ENCODE measurements around the gene EFCAB11.

EFCAB11 gene

DNA sequence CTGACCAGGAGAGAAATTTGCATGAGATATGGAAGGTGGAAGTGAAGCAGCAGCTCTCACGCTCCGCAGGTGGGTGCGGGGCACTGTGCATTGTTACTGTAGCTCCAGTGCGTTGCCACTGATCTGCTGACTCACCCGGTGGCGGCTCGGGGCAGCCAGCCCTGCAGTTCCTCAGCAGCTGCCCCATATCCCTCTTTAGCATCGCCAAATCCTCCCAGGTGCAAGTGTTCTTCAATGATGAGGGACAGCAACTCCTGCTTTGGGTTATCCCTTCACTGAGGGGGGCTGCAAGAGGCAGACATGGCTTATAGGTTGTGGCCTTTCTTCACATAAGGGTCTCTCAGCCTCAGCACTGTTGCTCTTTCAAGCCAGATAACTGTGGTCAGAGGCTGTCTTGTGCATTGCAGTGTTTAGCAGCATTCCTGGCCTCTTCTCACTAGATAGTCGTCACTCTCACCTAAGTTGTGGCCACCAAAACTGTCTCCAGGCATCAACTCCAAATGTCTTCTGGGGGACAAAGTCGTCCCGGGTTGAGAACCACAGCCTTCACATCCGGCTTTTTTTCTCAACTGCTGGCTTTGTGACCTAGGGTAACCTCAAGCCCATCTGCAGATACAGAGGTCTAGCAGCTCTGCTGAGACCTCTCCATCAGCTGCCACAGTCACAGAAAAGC lies 180.8 kb downstream of the EFCAB11 start:
- no peak overlapping the region for H3K4me3 ChIP-seq (ENCODE audit: low read depth, low read length)
- TF ChIP-seq CTCF (IDR thresholded peaks at IDR 0.05; ENCODE audit: low read depth, low read length), result no peak

DNA sequence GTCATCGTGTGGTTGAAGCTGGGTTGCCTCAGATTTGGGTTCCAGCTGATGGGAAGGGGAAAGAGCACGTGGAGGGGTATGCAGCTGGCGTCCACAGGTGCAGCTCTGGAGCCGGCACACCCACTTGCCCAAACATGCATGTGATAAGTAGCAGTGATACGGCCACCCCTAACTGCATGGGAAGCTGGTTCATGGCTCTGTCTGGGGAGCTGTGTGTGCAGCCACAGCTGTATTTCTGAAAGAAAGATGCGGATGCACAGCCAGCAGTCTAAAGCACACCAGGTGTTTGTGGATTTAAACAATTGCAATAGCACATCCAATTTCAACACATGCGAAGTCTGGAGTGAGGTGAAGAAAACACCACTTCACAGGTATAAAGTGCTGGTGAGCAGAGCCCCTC lies 181.4 kb downstream of the EFCAB11 start:
- H3K4me3 ChIP-seq (ENCODE audit: low read depth, low read length), result no peak overlapping the region
- TF ChIP-seq CTCF (IDR thresholded peaks at IDR 0.05; ENCODE audit: low read depth, low read length), result no peak

GRCh38 chr14:89771251-89771650 lies 183.3 kb downstream of the EFCAB11 start:
- no peak for TF ChIP-seq CTCF (IDR thresholded peaks at IDR 0.05; ENCODE audit: low read depth, low read length)

GRCh38 chr14:89767861-89768268 lies 186.7 kb downstream of the EFCAB11 start:
- TF ChIP-seq CTCF (IDR thresholded peaks at IDR 0.05; ENCODE audit: low read depth, low read length), result peak; percentile 65
- H3K4me3 ChIP-seq (ENCODE audit: low read depth, low read length), result no peak overlapping the region

More at GRCh38 chr14:89771251-89771650, 183.3 kb downstream of the EFCAB11 start:
- peak overlapping the region; percentile 29 for H3K4me3 ChIP-seq (ENCODE audit: low read depth, low read length)

DNA sequence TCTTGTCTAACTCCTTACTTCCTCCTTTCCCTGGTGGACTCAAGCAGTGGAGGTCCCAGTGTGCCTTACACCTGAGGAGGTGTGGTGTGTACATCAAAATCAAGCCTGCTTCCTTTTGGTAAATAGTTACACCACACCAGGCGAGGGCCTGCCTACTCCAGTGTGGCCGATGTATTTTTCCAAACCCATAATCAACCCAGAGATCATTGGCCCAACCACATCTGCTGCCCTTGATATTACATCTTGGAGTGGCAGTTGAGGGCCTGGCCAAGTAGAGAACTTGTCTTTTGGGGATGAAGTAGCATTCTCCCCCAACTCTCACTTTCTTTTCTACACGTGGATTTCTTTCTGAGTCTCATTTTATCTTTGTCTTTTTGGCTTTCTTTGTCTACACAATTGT lies 187.4 kb downstream of the EFCAB11 start:
- no peak for TF ChIP-seq CTCF (IDR thresholded peaks at IDR 0.05; ENCODE audit: low read depth, low read length)
- H3K4me3 ChIP-seq (ENCODE audit: low read depth, low read length), result no peak overlapping the region

DNA sequence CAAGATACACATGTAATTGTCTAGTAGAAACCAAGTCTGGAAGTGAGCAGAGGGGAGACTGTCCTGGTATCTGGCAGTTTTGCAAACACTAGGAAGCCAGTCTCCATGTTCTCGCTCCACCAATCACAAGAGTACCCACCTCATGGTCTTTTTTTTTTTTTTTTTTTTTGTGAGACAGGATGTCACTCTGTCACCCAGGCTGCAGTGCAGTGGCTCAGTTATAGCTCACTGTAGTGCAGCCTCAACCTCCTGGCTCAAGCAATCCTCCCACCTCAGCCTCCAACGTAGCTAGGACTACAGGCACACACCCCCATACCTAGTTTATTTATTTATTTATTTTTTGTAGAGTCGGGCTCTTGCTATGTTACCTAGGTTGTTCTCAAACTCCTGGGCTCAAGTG lies 189.2 kb downstream of the EFCAB11 start:
- no peak for TF ChIP-seq CTCF (IDR thresholded peaks at IDR 0.05; ENCODE audit: low read depth, low read length)
- no peak overlapping the region for H3K4me3 ChIP-seq (ENCODE audit: low read depth, low read length)

GRCh38 chr14:89760086-89760485 lies 194.4 kb downstream of the EFCAB11 start:
- H3K4me3 ChIP-seq (ENCODE audit: low read depth, low read length), result no peak overlapping the region
- TF ChIP-seq CTCF (IDR thresholded peaks at IDR 0.05; ENCODE audit: low read depth, low read length), result no peak

Measured in WI38 (cell line).